Posterior cingulate gyrus (tissue), 11 donors: Measurements from ENCODE around the gene NUBP2.

ENCODE experiments used
- DNase-seq, 10 donors: peaks; one replicate each; pipeline versions ENCODE4 v3.0.0 to v3.0.0-alpha.2; 2020 to 2021; ENCODE audit warnings: mixed read lengths in 3 of 10
- intact Hi-C: fragments of 100-400 bp; cut with DNase I; formaldehyde crosslinking; loops from one replicate; pipeline ENCODE4 v1.15.1; 2023

The NUBP2 gene

GRCh38 chr16:1819611-1820010 lies 36.9 kb downstream of the NUBP2 start:
- intact Hi-C loops = no loop called here
- peak in 1 of 10 donors; percentile 54 for DNase-seq

- intact Hi-C loops = no loop called here
These were observed 37.6 kb downstream of the NUBP2 start for GRCh38 chr16:1820096-1820945.

GRCh38 chr16:1820946-1821290 lies 38.2 kb downstream of the NUBP2 start:
- intact Hi-C loops = no loop called here
- DNase-seq = peak in 1 of 10 donors; percentile 62

More at GRCh38 chr16:1820096-1820945, 37.6 kb downstream of the NUBP2 start:
- DNase-seq = no peak

GRCh38 chr16:1821861-1822611 lies 39.3 kb downstream of the NUBP2 start:
- DNase-seq = peak in 2 of 10 donors; percentile 73 to 77
- intact Hi-C loops = no loop called here

GRCh38 chr16:1822801-1823200 lies 40.0 kb downstream of the NUBP2 start:
- intact Hi-C loops = no loop called here
- no peak for DNase-seq

- peak; percentile 26 to 94 (median 70) for DNase-seq
These were observed 41.1 kb downstream of the NUBP2 start for GRCh38 chr16:1823821-1824220.

GRCh38 chr16:1825381-1825863 lies 42.7 kb downstream of the NUBP2 start:
- DNase-seq = no peak
- intact Hi-C loops = loop anchor here (5.0 kb wide), 1 partner anchor 53 kb away; the partner anchor contains the start of genes EME2, MRPS34 and NME3

More at GRCh38 chr16:1823821-1824220, 41.1 kb downstream of the NUBP2 start:
- intact Hi-C loops = no loop called here

- intact Hi-C loops = loop anchor here (5.0 kb wide), 1 partner anchor 54 kb away; the partner anchor contains the start of genes EME2, MRPS34 and NME3
- peak in 7 of 10 donors; percentile 31 to 94 (median 57) for DNase-seq
These were observed 43.3 kb downstream of the NUBP2 start for GRCh38 chr16:1825864-1826690.

GRCh38 chr16:1826691-1827573 lies 44.2 kb downstream of the NUBP2 start, which contains the start of the genes FAHD1 and HAGH:
TSS of gene FAHD1 (plus strand) at chr16:1827206. CDS start at chr16:1827239, 33 bp downstream.
TSS of gene HAGH (minus strand) at chr16:1826825. CDS start at chr16:1826787, 38 bp downstream.
- DNase-seq = peak; percentile 91 to 99 (median 95)
- intact Hi-C loops = loop anchor here (5.0 kb wide), 1 partner anchor 55 kb away; the partner anchor contains the start of genes EME2, MRPS34 and NME3

GRCh38 chr16:1828645-1829410 lies 46.1 kb downstream of the NUBP2 start:
- no peak for DNase-seq
- intact Hi-C loops = loop anchor here (5.0 kb wide), 1 partner anchor 57 kb away; the partner anchor contains the start of genes EME2, MRPS34 and NME3

- intact Hi-C loops = no loop called here
- no peak for DNase-seq
These were observed 47.5 kb downstream of the NUBP2 start for GRCh38 chr16:1830213-1830612.

- no peak for DNase-seq
- intact Hi-C loops = no loop called here
These were observed 48.7 kb downstream of the NUBP2 start for GRCh38 chr16:1831186-1832075.

GRCh38 chr16:1832838-1833454 lies 50.2 kb downstream of the NUBP2 start:
- DNase-seq = no peak
- intact Hi-C loops = no loop called here

GRCh38 chr16:1834096-1834495 lies 51.3 kb downstream of the NUBP2 start:
- intact Hi-C loops = no loop called here
- no peak for DNase-seq
